Transverse colon (tissue), 4 donors: Measurements from ENCODE around the gene MMRN2.

Source experiments
- CTCF ChIP-seq, 5 experiments: fragments of 200-600 bp in 3 of 5; fragments of 450-650 bp in 2 of 5; sonication (generic) in 3 of 5; IDR thresholded peaks; 1 replicate in 2 of 5; 2 replicates in 3 of 5; pipeline ENCODE4 v1.5.1; 2016 to 2017; ENCODE audit warnings: antibody characterized with exemption in 5 of 5, inconsistent platforms in 3 of 5, mild to moderate bottlenecking in 2 of 5, moderate library complexity in 1 of 5
- EP300 ChIP-seq: sonication (generic); formaldehyde crosslinking; IDR thresholded peaks from one replicate; pipeline ENCODE4 v1.6.1; 2017; ENCODE audit warnings: antibody characterized with exemption, low read depth
- POLR2A ChIP-seq: fragments of 450-650 bp; IDR thresholded peaks from one replicate; pipeline ENCODE4 v1.6.1; 2016; ENCODE audit warnings: antibody characterized with exemption, mild to moderate bottlenecking, moderate library complexity
- POLR2AphosphoS5 ChIP-seq, 3 donors: sonication (generic); formaldehyde crosslinking; IDR thresholded peaks; one replicate each; pipeline ENCODE4 v1.6.1; 2016; ENCODE audit warnings: antibody characterized with exemption in 3 of 3

GRCh38 chr10:86976362-86977056 lies 19.1 kb upstream of the MMRN2 start:
- TF ChIP-seq POLR2A (no peak), CTCF (IDR thresholded peaks at IDR 0.05) (no peak), EP300 (no peak), POLR2AphosphoS5 (IDR thresholded peaks at IDR 0.05) (no peak)
